CD14-positive monocyte (primary cell): Measurements from ENCODE around the gene INPP4B. TPM values are rescaled to one million over a fixed set of nuclear protein-coding genes. Genes with fewer than 3 reads are reported as not detected.

ENCODE experiments used
- DNase-seq, 3 donors: peaks; one replicate each; pipeline ENCODE4 v3.0.0-alpha.2; 2011 to 2022
- H2AFZ ChIP-seq: 2 replicates; pipeline ENCODE4 v1.6.0; 2012; ENCODE audit warnings: mild to moderate bottlenecking, low read depth, low read length, inconsistent platforms; ENCODE audit not compliant: insufficient read depth, poor library complexity, severe bottlenecking
- H3K27ac ChIP-seq, 2 donors: 1 replicate in 1 of 2; 2 replicates in 1 of 2; pipeline ENCODE4 v1.5.1; 2012 to 2013; ENCODE audit warnings: low read length in 2 of 2, control low read depth in 1 of 2, inconsistent platforms in 1 of 2, low read depth in 1 of 2, mild to moderate bottlenecking in 1 of 2
- H3K27me3 ChIP-seq, 2 donors: one replicate each; pipeline versions ENCODE4 v1.6.0 to v1.6.1; 2011 to 2013; ENCODE audit warnings: low read length in 2 of 2; ENCODE audit not compliant: control insufficient read depth in 2 of 2, insufficient read depth in 2 of 2
- H3K36me3 ChIP-seq, 2 donors: replicated peaks in 1 of 2; 1 replicate in 1 of 2; 2 replicates in 1 of 2; pipeline versions ENCODE4 v1.5.1 to v1.6.1; 2012 to 2013; ENCODE audit warnings: low read length in 2 of 2, control low read depth in 1 of 2, inconsistent platforms in 1 of 2, mild to moderate bottlenecking in 1 of 2; ENCODE audit not compliant: insufficient read depth in 2 of 2, control insufficient read depth in 1 of 2
- H3K4me1 ChIP-seq, 2 donors: 1 replicate in 1 of 2; 2 replicates in 1 of 2; pipeline versions ENCODE4 v1.5.1 to v1.6.1; 2012 to 2013; ENCODE audit warnings: low read length in 2 of 2, control low read depth in 1 of 2, inconsistent platforms in 1 of 2, mild to moderate bottlenecking in 1 of 2, moderate library complexity in 1 of 2; ENCODE audit not compliant: insufficient read depth in 2 of 2, control insufficient read depth in 1 of 2
- H3K4me2 ChIP-seq: replicated peaks from 2 replicates; pipeline ENCODE3; 2012; ENCODE audit warnings: low read length, moderate library complexity, mild to moderate bottlenecking; ENCODE audit not compliant: poor library complexity, severe bottlenecking; ENCODE audit errors: extremely low read depth
- H3K4me3 ChIP-seq, 3 experiments: fragments of 200-600 bp in 1 of 3; sonication (generic) in 1 of 3; replicated peaks in 1 of 3; 1 replicate in 2 of 3; 2 replicates in 1 of 3; pipeline ENCODE4 v1.5.1; 2011 to 2013; ENCODE audit warnings: low read length in 3 of 3, mild to moderate bottlenecking in 3 of 3, control low read depth in 2 of 3, low read depth in 2 of 3, inconsistent platforms in 1 of 3, moderate library complexity in 1 of 3
- H3K79me2 ChIP-seq: 2 replicates; pipeline ENCODE4 v1.6.0; 2012; ENCODE audit warnings: mild to moderate bottlenecking, control low read depth, inconsistent platforms, low read length, moderate library complexity; ENCODE audit not compliant: insufficient read depth
- H3K9ac ChIP-seq: 2 replicates; pipeline ENCODE4 v1.6.0; 2017; ENCODE audit warnings: low read length, mild to moderate bottlenecking; ENCODE audit not compliant: insufficient read depth, poor library complexity, severe bottlenecking
- H3K9me3 ChIP-seq, 2 donors: replicated peaks in 1 of 2; 1 replicate in 1 of 2; 2 replicates in 1 of 2; pipeline versions ENCODE4 v1.5.1 to v1.6.1; 2012 to 2013; ENCODE audit warnings: low read length in 2 of 2, control low read depth in 1 of 2; ENCODE audit not compliant: control insufficient read depth in 1 of 2, insufficient read depth in 1 of 2
- H4K20me1 ChIP-seq: 2 replicates; pipeline ENCODE4 v1.6.0; 2012; ENCODE audit warnings: mild to moderate bottlenecking, low read length, control low read depth, moderate library complexity; ENCODE audit not compliant: insufficient read depth
- H3K27ac Mint-ChIP-seq, 7 donors: one replicate each; pipeline ENCODE4 v1.8.0; 2020; ENCODE audit warnings: mild to moderate bottlenecking in 7 of 7, mixed read lengths in 7 of 7, moderate library complexity in 6 of 7, inconsistent platforms in 2 of 7
- H3K27me3 Mint-ChIP-seq, 3 donors: one replicate each; pipeline ENCODE4 v1.8.0; 2021 to 2022; ENCODE audit warnings: low read depth in 3 of 3, mild to moderate bottlenecking in 3 of 3, mixed read lengths in 3 of 3, moderate library complexity in 3 of 3, inconsistent platforms in 1 of 3
- H3K36me3 Mint-ChIP-seq, 2 donors: one replicate each; pipeline ENCODE4 v1.8.0; 2020; ENCODE audit warnings: mixed read lengths in 2 of 2, inconsistent platforms in 1 of 2, mild to moderate bottlenecking in 1 of 2
- H3K4me1 Mint-ChIP-seq: one replicate; pipeline ENCODE4 v1.8.0; 2020; ENCODE audit warnings: mild to moderate bottlenecking, mixed read lengths
- H3K4me3 Mint-ChIP-seq, 2 donors: one replicate each; pipeline ENCODE4 v1.8.0; 2020; ENCODE audit warnings: mild to moderate bottlenecking in 2 of 2, mixed read lengths in 2 of 2, moderate library complexity in 1 of 2
- H3K9me3 Mint-ChIP-seq, 7 donors: one replicate each; pipeline ENCODE4 v1.8.0; 2020 to 2022; ENCODE audit warnings: mixed read lengths in 7 of 7, mild to moderate bottlenecking in 6 of 7, moderate library complexity in 6 of 7, inconsistent platforms in 2 of 7
- CTCF ChIP-seq: fragments of 200-600 bp; IDR thresholded peaks from one replicate; pipeline ENCODE4 v1.8.0; 2022; ENCODE audit warnings: antibody characterized with exemption, mild to moderate bottlenecking
- WGBS: methylation state at CpG from one replicate; pipeline ENCODE4 v1.1.5; 2013; ENCODE audit warnings: missing lambda C conversion rate; ENCODE audit not compliant: insufficient coverage; 5-methylcytosine and 5-hydroxymethylcytosine counted together
- intact Hi-C, 2 donors: fragments of 100-400 bp; cut with micrococcal nuclease; formaldehyde crosslinking; loops; one replicate each; pipeline versions ENCODE4 v1.15.0 to v1.15.1; 2023
- polyA plus RNA-seq, 3 donors: library from polyadenylated mRNA; depleted of rRNA in 1 of 3; unstranded in 2 of 3; stranded (reverse) in 1 of 3; fragments of 300-500 nt in 2 of 3; fragments of >200 nt in 1 of 3; fragmentation: Illumina TruSeq in 2 of 3; gene quantifications; 1 replicate in 2 of 3; 2 replicates in 1 of 3; pipeline ENCODE4 v1.2.3, GENCODE V29; 2012 to 2021

INPP4B gene
- polyA plus RNA-seq, 3 donors = 0.13 to 0.38 (median 0.22) TPM

- Histone ChIP-seq H3K4me1 (no peaks in the 10 kb centered on the region), H4K20me1 (no peaks in the 10 kb centered on the region), H3K9me3 (no peaks in the 10 kb centered on the region), H3K9ac (no peak overlapping the region), H3K27me3 (no peaks in the 10 kb centered on the region), H3K4me2 (no peak overlapping the region), H3K4me3 (no peak overlapping the region), H3K27ac (no peak overlapping the region), H2AFZ (no peak overlapping the region), H3K79me2 (no peaks in the 10 kb centered on the region), H3K36me3 (no peaks in the 10 kb centered on the region)
- intact Hi-C loops = no loop called here
- WGBS = 100% methylated on average over 2 of the region's 3 CpGs
- no peaks in the 10 kb centered on the region for H3K36me3 Mint-ChIP-seq
- no peak overlapping the region for H3K27ac Mint-ChIP-seq
- DNase-seq = no peak
- H3K9me3 Mint-ChIP-seq = peaks cover 0 to 6% (median 0%) of the 10 kb centered on the region in 7 donors
- no peak for TF ChIP-seq CTCF
- no peaks in the 10 kb centered on the region for H3K4me1 Mint-ChIP-seq
- no peaks in the 10 kb centered on the region for H3K27me3 Mint-ChIP-seq
- no peak overlapping the region for H3K4me3 Mint-ChIP-seq
Measured at GRCh38 chr4:142230991-142231390, 615.1 kb downstream of the INPP4B start.

- Histone ChIP-seq H3K79me2 (no peaks in the 10 kb centered on the region), H3K4me2 (no peak overlapping the region), H3K36me3 (no peaks in the 10 kb centered on the region), H3K4me1 (no peaks in the 10 kb centered on the region), H3K4me3 (no peak overlapping the region), H3K9ac (no peak overlapping the region), H3K27me3 (no peaks in the 10 kb centered on the region), H2AFZ (no peak overlapping the region), H3K27ac (no peak overlapping the region), H4K20me1 (no peaks in the 10 kb centered on the region), H3K9me3 (no peaks in the 10 kb centered on the region)
- Mint-ChIP-seq H3K36me3 (no peaks in the 10 kb centered on the region), H3K4me3 (no peak overlapping the region), H3K9me3 (peaks cover 0 to 4% (median 0%) of the 10 kb centered on the region in 7 donors), H3K27me3 (no peaks in the 10 kb centered on the region), H3K27ac (no peak overlapping the region), H3K4me1 (no peaks in the 10 kb centered on the region)
- TF ChIP-seq CTCF = no peak
- intact Hi-C loops = no loop called here
- DNase-seq = no peak
Measured at GRCh38 chr4:142226014-142226413, 620.1 kb downstream of the INPP4B start.
